NB4 (cell line): Measurements from ENCODE around the gene IL6.

Experiments
- CTCF ChIP-seq: IDR thresholded peaks from one replicate; pipeline ENCODE4 v1.5.1; 2012; ENCODE audit warnings: low read depth, low read length
- MYC ChIP-seq: IDR thresholded peaks from 2 replicates; pipeline ENCODE4 v1.6.1; 2011; ENCODE audit warnings: low read depth, low read length
- POLR2A ChIP-seq: IDR thresholded peaks from 2 replicates; pipeline ENCODE4 v1.6.1; 2011; ENCODE audit warnings: mild to moderate bottlenecking; ENCODE audit not compliant: insufficient read length; ENCODE audit errors: extremely low read depth

GRCh38 chr7:22776964-22777363 lies 50.0 kb downstream of the IL6 start:
- no peak for TF ChIP-seq CTCF
- no peak for TF ChIP-seq MYC
- no peak for TF ChIP-seq POLR2A
